Dermis microvascular lymphatic vessel endothelial cell (primary cell): Measurements from ENCODE around the gene METTL2A. TPM values are rescaled to one million over a fixed set of nuclear protein-coding genes. Genes with fewer than 3 reads are reported as not detected.
"Not testable (repeated sequence)": the region's sequence is repeated elsewhere in the genome, so short reads cannot be mapped to it uniquely, and the experiment has no call there.

ENCODE experiments used
- DNase-seq, 2 donors: peaks; one replicate each; pipeline versions ENCODE4 v3.0.0 to v3.0.0-alpha.2; 2010; ENCODE audit warnings: low read depth in 2 of 2
- total RNA-seq: library from RNA; depleted of rRNA; stranded (reverse); fragments of >200 nt; gene quantifications from 2 replicates; pipeline ENCODE4 v1.2.1, GENCODE V29; 2014

The METTL2A gene, protein sequence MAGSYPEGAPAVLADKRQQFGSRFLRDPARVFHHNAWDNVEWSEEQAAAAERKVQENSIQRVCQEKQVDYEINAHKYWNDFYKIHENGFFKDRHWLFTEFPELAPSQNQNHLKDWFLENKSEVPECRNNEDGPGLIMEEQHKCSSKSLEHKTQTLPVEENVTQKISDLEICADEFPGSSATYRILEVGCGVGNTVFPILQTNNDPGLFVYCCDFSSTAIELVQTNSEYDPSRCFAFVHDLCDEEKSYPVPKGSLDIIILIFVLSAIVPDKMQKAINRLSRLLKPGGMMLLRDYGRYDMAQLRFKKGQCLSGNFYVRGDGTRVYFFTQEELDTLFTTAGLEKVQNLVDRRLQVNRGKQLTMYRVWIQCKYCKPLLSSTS
- total RNA-seq, result 13.9 and 14.8 TPM in 2 replicates

- peak; percentile 50 to 87 for DNase-seq
Measured at GRCh38 chr17:62423647-62424461, at the start of gene METTL2A. METTL2A (plus strand) TSS chr17:62423897; CDS start chr17:62423903, 6 bp downstream.

DNA sequence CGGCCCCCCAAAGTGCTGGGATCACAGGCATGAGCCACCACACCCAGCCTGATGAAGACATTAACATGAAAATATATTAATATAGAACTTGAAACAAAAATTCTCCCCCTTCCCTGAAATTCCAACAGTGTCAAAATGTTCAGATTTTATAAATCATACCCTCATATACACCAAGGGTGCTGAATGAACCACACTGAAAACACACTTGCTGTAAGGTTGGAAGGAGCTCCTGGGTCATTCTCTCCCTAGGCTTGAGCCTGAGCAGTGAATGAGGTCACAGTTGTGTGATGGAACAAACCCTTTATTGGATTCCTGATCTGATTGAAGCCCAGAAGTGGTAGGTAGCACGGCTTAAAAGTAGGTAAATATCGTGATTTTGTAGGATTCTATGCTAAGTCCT, 43.4 kb upstream of the METTL2A start, which contains the start of gene EFCAB3:
Gene EFCAB3 (plus strand): TSS at position 301 of the 400 bp plus-strand sequence. CDS start 2,427 bp downstream, outside the sequence.
- DNase-seq, result no peak

DNA sequence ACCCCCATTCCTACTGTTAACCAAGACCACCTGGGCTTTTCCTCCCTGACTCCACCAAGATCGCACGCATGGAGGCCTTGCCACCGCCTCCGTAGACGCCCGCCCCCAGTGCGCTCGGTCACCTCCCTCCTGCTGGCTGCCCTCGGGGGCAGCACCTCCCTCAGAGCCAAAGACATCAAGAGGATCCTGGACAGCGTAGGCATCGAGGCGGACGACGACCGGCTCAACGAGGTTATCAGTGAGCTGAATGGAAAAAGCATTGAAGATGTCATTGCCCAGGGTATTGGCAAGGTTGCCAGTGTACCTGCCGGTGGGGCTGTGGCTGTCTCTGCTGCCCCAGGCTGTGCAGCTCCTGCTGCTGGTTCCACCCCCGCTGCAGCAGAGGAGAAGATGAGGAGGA, 42.1 kb upstream of the METTL2A start:
- DNase-seq, result no peak

DNA sequence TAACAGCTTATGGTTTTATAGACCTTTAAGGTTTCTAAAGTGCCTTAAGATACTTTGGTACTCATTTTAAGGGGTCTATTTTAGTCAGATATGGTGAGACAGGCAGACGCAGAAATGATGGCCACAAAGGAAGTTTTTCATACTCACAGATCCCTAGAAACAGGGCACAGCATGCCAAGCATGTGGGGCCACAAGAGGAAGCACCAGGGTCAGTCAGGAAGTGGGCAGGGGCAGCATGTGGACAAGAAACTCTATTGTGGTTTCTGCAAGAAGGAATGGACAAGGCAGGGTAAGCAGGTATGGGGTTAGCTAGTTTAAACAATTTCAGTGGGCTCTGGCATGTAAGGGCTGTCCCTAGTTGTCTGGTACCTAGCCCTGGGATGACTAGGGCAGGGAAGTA, 34.8 kb upstream of the METTL2A start:
- no peak for DNase-seq

DNA sequence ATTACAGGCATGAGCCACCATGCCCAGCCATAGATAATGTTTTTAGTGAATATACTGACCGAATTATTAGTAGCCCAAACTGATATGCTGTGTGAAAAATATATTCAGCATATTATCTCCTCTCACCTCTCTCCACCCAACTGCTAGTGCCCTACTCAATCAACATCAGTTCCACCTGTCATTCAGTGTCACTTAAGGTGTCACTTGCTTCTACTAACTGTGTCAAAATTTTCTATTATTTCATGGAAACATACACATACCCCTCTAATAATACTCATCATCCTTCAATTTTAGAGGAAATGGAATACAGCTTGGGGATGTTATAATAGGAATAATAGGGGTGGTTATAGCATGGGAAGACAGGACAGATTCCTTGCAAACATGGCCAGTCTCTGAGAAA, 30.8 kb upstream of the METTL2A start:
- no peak for DNase-seq

GRCh38 chr17:62398891-62399290, 24.8 kb upstream of the METTL2A start:
- no peak for DNase-seq

GRCh38 chr17:62405451-62405850, 18.2 kb upstream of the METTL2A start:
- DNase-seq, result no peak

DNA sequence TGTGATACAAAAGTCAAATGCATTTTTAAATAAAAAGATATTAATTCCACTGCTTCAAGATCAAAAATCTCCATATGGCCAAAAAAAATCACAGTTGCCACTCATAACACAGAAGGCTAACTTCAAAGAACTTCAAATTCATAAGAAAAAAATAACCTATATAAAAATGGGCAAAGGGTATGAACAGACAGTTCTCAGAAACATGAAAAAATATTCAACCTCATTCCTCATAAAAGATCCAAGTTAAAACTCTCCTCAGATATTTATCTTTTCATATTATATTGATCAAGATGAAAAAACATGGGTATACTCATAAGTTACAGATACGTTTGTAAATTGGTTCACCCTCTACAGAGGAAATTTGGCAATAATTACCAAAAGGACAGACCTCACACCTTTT, 10.6 kb upstream of the METTL2A start:
- not testable (repeated sequence) for DNase-seq

GRCh38 chr17:62426214-62426613, 2.5 kb downstream of the METTL2A start:
- not testable (repeated sequence) for DNase-seq

DNA sequence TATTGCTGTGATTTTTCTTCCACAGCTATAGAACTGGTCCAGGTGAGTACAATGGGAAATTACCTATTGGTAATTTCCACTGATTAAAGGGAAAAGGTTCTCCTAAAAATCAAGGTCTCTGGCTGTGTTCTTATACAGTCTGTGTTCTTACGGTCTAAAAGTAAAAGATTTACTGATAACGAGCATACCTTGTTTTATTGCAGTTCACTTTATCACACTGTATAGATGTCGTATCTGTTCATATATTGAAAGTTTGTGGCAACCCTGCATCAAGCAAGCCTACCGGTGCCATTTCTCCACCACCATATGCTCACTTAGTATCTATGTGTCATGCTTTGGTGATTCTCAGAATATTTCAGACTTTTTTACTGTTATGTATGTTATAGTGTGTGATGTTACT, 11.6 kb downstream of the METTL2A start:
- DNase-seq, result not testable (repeated sequence)

GRCh38 chr17:62441181-62441580, 17.5 kb downstream of the METTL2A start:
- not testable (repeated sequence) for DNase-seq

GRCh38 chr17:62444063-62444462, 20.4 kb downstream of the METTL2A start:
- no peak for DNase-seq

DNA sequence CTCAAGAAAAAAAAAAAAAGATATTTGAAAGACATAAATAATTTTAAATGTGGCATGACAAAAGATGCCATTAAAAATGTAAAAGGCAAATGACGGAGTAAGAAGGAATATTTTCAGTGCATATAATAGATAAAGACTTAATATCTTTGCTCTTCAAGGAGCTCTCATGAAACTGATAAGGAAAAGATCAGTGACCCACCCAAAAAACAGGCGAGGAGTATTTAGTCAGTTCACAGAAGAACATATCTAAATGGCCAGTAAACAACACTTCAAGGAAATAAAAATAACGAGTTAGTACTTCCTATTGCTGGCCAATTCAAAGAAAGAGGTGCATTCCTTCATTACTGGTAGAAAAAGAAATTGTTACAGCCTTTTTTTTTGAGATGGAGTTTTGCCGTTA, 22.1 kb downstream of the METTL2A start:
- not testable (repeated sequence) for DNase-seq

DNA sequence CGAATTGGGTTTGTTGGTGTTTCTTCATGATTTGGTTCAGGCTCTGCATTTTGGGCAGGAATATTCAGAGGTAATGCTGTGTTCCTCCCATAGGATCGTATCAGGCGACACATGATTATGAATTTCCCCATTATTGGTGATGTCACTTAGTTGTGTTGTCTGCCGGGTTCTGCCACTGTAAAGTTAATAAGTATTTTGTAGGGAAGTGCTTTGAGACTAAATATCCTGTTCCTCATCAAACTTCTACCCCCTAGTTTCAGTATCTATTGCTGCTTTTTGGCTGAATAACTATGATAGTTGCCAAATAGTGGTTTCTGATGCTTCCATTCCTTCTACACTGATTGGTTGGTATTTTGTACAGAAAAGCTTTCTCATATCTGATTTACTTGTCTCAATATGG, 28.5 kb downstream of the METTL2A start:
- not testable (repeated sequence) for DNase-seq

- not testable (repeated sequence) for DNase-seq
Measured at GRCh38 chr17:62453041-62453440, 29.3 kb downstream of the METTL2A start.

- DNase-seq, result not testable (repeated sequence)
Measured at GRCh38 chr17:62453656-62454055, 30.0 kb downstream of the METTL2A start.

GRCh38 chr17:62454111-62454510, 30.4 kb downstream of the METTL2A start:
- not testable (repeated sequence) for DNase-seq

DNA sequence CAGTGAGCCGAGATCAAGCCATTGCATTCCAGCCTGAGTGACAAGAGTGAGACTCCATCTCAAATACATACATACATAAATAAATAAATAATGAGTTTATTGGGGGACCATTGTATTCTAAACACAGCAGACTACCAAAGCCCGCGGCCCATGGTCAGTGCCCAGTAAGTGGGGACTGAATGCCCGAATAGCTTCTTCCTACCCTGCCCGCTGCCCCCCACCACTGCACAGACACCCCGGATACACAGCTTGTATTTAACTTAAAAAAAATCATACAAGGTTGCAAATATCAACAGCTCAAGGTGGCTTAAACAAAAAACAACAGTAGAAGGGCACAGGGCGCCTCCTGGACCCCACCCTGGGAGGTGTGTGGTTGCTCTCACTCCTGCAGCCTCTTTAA, 32.3 kb downstream of the METTL2A start:
- no peak for DNase-seq

DNA sequence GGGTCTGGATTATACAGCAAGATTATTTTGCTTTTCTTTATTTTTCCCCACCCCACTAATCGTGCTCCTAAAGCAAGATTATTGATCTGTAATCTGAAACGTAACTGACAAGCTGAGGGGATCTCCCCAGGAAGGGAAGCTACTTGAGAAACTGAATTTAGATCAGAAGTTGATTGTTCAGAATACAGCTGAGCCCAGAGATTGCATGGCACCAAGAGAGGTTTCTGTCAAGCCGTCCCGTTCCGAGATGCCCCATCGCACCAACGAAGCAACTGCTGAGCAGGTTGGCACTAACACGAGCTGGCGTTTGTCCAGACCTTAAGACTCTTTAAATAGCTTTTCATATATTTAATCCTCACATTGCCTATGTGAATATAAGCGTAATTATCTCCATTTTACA, 34.8 kb downstream of the METTL2A start:
- not testable (repeated sequence) for DNase-seq

- not testable (repeated sequence) for DNase-seq
Measured at GRCh38 chr17:62464422-62464821, 40.7 kb downstream of the METTL2A start.

GRCh38 chr17:62465271-62465670, 41.6 kb downstream of the METTL2A start:
- DNase-seq, result not testable (repeated sequence)

- peak; percentile 81 for DNase-seq
Measured at GRCh38 chr17:62470666-62471379, 47.1 kb downstream of the METTL2A start.
